HG03469 (cell line): ENCODE data around the gene CACNA1I.

Experiments used
- ATAC-seq: cut with Tn5 transposase; IDR thresholded peaks from one replicate; pipeline ENCODE4 v1.9.1; 2021; ENCODE audit warnings: mild to moderate bottlenecking, moderate library complexity, moderate number of reproducible peaks; ENCODE audit not compliant: unreplicated experiment

The CACNA1I gene

DNA sequence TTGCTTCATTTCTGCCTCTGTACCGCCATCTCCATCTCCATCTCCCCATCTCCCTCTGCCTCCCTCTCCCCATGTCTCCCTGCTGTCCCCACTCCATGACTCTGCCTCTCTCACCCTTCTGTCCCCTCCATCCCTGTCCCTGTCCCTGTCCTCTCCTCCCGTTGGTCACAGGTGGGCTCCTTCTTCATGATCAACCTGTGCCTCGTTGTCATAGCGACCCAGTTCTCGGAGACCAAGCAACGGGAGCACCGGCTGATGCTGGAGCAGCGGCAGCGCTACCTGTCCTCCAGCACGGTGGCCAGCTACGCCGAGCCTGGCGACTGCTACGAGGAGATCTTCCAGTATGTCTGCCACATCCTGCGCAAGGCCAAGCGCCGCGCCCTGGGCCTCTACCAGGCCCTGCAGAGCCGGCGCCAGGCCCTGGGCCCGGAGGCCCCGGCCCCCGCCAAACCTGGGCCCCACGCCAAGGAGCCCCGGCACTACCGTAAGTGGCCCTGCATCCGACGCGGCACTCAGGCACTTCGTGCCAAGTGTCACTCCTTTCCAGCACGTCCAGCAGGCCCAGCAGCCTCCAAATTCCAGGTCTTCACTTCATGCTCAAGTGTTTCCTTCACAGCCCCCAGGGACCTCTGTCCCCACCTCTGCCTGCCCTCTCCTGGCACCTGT, 76.0 kb downstream of the CACNA1I start:
- no peak for ATAC-seq

DNA sequence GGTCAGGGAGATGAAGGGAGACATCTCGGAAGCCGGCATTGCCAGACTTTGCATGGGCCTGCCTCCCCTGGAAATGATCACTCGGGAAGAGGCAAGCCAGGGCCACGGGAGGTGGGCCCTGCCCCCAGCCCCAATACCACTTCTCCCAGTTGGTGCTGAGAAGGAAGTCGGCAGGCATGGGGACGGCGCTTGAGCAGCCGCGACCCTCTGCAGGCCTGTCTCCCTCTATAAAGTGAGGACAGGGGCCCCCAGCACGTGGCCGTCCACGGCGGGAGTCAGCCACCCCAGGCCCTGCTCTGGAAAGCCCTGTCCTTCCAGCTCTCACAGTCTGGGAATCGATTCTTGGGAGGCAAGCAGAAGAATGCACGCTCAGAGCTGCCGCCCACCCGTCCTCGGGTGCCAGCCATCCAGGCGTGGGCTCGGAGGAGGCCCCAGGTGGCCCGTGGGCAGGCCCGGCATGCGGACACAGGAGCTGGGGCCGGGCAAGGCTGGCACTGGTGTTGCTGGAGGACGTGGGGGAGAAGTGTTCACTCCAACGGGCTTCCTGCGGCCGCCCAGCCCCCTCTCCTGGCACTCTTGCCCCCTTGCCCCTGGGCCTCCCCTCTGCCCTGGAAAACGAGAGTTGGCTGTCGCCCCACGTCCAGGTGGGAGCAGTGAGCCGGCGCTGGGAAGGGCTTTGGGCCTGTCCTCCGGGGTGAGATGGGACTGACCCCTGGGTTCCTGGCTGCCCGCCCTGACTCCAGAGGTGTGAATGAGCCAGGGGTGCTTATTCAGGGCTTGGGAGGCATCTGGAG, 77.5 kb downstream of the CACNA1I start:
- ATAC-seq: no peak

- ATAC-seq: no peak
Observed at GRCh38 chr22:39648630-39648950, 78.0 kb downstream of the CACNA1I start.

DNA sequence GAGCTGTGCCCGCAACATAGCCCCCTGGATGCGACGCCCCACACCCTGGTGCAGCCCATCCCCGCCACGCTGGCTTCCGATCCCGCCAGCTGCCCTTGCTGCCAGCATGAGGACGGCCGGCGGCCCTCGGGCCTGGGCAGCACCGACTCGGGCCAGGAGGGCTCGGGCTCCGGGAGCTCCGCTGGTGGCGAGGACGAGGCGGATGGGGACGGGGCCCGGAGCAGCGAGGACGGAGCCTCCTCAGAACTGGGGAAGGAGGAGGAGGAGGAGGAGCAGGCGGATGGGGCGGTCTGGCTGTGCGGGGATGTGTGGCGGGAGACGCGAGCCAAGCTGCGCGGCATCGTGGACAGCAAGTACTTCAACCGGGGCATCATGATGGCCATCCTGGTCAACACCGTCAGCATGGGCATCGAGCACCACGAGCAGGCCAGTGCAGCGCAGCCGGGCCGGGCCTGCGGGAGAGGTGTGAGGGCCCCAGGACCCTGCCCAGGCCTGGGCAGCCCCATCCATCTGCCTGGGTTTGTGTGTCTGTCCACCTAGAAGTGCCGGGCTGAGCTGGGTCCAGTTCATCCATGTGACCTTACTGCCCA, 79.0 kb downstream of the CACNA1I start:
- no peak for ATAC-seq

DNA sequence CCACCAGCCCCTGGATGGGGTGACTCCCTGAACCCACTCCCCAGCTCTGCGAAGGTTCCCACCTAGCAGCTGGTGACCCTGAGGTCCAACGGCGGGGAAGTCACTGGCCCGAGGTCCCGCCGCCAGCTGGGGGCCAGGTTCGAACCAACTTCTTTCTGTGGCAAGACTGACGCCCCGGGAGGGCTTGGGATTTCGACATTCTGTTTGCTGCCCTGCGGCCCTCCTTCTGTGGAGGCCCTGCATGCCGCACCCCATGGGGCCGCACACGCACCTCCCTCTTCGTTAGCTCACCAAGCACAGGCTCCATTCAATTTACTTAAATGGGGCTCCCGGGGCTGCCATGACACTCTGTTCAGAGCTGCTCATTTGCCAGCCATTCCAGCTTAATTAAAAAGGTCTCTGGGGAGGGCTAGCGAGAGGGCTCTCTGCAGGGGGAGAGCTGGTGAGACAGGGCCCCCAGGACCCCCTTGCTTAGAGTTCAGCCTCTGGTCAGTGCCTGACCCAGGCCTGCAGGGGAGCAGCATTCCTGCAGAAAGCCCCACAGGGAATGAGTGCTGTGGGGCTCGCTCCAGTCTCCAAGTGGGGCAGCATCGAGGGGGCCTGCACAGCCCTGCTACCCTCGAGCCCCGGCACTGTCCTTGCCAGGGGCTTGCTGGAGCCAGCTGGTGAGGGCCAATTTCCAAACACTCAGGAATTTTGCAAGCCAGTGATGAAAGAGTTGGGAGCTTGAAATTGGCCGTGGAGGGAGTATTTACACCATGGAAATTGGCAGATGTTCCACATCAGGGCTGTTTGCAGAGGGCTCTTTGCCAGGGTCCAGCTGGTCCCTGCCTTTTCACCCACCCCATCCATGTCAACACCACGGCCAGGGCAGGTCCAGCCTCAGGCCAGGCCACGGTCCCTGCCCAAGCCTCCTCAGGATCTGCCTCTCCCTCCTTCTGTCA, 80.8 kb downstream of the CACNA1I start:
- ATAC-seq: no peak

DNA sequence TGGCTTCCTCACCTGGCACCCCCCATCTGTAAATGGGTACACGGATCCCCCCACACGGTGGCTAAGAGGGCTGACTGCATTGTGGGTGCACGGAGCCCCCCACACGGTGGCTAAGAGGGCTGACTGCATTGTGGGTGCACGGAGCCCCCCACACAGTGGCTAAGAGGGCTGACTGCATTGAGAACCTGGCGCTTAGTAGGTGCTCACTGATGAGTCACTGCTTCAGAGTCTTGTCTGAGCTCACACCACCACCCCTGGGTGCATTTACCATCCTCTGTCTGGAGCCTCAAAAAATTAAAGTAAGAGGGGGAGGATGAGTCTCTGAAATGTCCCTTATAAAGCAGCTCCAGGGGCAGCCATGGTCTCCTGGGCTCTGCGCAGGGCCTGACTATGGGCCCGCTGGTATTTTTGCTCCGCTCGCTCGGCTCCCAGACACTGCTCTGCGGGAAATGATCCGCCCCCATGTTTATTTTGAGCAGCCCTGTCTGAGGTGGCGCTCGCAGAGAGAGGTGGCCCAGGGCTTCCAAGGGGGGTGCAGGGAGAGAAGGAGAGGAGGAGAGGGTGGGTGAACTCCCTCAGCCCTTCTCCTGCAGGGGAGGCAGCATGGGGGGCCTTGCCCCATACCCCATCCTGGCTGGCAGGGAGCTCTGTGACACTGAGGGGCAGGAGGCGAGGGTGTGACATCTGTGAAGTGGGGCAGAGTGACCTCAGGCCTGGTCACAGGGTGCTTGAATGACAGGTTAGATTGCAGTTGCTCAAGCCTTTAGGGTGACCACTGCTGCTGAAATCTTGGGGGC, 82.6 kb downstream of the CACNA1I start:
- ATAC-seq: no peak

DNA sequence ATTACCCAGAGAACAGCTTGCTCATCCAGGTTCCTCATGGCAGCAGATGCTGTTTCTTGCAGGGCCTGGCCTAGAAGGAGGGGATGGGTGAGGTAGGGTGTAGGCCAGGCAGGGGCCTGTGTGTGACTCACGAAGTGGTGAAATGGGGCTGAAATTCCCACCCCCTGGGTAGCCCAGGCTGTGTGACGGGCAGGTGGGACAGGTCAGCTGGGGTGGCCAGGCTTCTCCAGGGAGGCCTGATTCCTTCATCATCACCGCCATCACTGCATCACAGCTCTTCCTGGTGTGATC, 83.2 kb downstream of the CACNA1I start:
- ATAC-seq: no peak

- no peak for ATAC-seq
Observed at GRCh38 chr22:39654131-39654926, 83.8 kb downstream of the CACNA1I start.

- no peak for ATAC-seq
Observed at GRCh38 chr22:39655004-39655579, 84.5 kb downstream of the CACNA1I start.

GRCh38 chr22:39655831-39656230, 85.3 kb downstream of the CACNA1I start:
- no peak for ATAC-seq

DNA sequence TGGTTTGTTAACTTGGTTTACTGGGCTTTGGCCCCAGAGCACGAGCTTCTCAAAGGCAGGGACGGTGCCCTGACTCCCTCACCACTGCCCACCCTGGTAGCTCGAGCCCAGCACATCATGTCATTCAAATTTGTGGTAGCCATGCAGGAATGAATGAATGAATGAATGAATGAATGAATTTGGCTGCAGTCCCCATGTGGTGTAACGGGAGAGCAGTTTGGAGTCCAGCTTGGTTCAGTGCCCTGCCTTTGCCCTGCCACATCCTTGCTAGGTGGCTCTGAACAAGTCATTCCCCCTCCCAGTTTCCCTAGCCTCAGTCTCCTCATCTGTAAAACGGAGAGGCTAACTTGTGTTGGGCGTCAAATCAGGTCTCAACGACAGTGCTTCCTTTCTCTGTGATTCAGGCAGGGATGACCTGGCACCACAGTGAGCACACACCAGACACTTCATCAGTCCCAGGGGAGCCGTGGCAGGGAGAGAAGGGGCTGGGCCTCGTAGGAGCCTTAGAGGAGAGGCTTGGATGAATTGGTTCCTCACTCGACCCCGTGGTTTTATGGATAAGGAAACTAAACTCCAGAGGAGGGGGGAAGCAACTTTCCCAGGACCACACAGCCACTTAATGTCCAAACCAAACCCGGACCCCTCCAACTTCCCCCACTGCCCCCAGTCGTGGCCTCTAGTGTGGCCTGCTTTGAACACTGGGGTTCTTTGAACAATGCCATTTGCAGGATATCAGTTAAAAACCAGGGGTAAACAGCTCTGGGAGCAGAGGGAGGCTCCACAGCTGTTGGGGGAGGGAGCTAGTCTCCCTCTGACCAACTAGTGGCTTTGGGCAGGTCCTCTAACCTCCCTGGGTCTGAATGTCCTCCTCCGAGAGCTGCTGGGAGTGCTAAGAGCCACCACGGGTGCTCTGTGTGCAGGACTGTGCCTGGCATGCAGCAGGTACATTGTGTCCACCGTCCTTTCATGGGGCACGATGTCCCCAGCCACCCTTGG, 86.2 kb downstream of the CACNA1I start:
- no peak for ATAC-seq

- ATAC-seq: no peak
Observed at GRCh38 chr22:39658367-39658766, 87.8 kb downstream of the CACNA1I start.

- no peak for ATAC-seq
Observed at GRCh38 chr22:39658806-39659463, 88.4 kb downstream of the CACNA1I start.

DNA sequence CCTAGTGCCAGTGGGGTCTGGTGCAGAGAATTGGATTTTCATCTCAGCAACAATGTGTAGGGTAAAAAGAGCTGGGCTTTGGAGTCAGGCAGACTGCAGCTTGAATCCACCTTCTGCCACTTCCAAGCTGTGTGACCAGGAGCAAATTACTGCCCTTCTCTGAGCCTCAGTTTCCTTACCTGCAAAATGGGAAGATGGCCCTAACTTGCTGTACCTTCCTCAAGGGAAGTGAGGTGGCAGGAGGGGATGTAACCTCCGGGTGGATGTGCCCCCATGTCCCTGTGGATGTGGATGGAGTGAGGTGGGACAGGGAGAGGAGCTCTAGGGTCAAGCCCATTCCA, 90.9 kb downstream of the CACNA1I start:
- ATAC-seq: no peak

DNA sequence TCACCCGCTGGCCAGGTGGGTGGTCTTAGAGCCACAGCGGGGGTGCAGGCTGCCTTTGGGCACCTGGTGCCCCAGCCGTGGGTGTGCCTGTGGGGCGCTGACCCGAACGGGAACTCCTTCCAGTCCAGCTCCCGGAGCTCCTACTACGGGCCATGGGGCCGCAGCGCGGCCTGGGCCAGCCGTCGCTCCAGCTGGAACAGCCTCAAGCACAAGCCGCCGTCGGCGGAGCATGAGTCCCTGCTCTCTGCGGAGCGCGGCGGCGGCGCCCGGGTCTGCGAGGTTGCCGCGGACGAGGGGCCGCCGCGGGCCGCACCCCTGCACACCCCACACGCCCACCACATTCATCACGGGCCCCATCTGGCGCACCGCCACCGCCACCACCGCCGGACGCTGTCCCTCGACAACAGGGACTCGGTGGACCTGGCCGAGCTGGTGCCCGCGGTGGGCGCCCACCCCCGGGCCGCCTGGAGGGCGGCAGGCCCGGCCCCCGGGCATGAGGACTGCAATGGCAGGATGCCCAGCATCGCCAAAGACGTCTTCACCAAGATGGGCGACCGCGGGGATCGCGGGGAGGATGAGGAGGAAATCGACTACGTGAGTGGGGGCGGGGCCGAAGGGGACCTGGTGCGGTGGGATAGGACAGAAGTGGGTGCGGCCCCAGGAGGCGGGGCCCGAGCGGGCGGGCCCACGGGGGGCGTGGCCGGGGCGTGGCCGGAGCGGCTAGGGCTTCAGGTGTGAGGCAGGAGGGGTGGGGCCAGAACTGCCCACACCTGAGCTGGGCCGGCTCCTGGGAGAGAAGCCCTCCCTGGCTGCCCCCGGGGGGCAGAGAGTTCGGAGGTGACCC, 91.5 kb downstream of the CACNA1I start:
- no peak for ATAC-seq

- ATAC-seq: no peak
Observed at GRCh38 chr22:39662686-39663052, 92.1 kb downstream of the CACNA1I start.

- ATAC-seq: no peak
Observed at GRCh38 chr22:39663751-39664150, 93.2 kb downstream of the CACNA1I start.
